PFSK-1 (cell line): ENCODE data around the gene POC5.

Experiments
- FOXP2 ChIP-seq: optimal IDR thresholded peaks from 2 replicates; pipeline ENCODE3; 2011; ENCODE audit warnings: borderline replicate concordance, control low read depth, inconsistent platforms; ENCODE audit not compliant: insufficient read depth; ENCODE audit errors: extremely low read length, extremely low read depth
- POLR2AphosphoS5 ChIP-seq: IDR thresholded peaks from 2 replicates; pipeline ENCODE4 v1.6.1; 2012; ENCODE audit warnings: low read depth, mild to moderate bottlenecking, control low read depth, low read length, moderate library complexity
- SIN3A ChIP-seq: IDR thresholded peaks from 2 replicates; pipeline ENCODE4 v1.6.1; 2012; ENCODE audit warnings: mild to moderate bottlenecking, low read length, moderate library complexity, borderline replicate concordance; ENCODE audit not compliant: insufficient read depth
- TAF1 ChIP-seq: IDR thresholded peaks from 2 replicates; pipeline ENCODE4 v1.6.1; 2012; ENCODE audit warnings: low read length, control low read depth, borderline replicate concordance; ENCODE audit not compliant: insufficient read depth
- TF ChIP-seq, protein P1 (sequence below), 2 experiments: IDR thresholded peaks; 2 replicates each; pipeline versions ENCODE4 v1.6.1 to v1.8.0; 2011 to 2012; ENCODE audit warnings: low read depth in 2 of 2, low read length in 2 of 2, control low read depth in 1 of 2, inconsistent platforms in 1 of 2, mild to moderate bottlenecking in 1 of 2, moderate library complexity in 1 of 2; ENCODE audit not compliant: insufficient read depth in 1 of 2

Gene POC5

DNA sequence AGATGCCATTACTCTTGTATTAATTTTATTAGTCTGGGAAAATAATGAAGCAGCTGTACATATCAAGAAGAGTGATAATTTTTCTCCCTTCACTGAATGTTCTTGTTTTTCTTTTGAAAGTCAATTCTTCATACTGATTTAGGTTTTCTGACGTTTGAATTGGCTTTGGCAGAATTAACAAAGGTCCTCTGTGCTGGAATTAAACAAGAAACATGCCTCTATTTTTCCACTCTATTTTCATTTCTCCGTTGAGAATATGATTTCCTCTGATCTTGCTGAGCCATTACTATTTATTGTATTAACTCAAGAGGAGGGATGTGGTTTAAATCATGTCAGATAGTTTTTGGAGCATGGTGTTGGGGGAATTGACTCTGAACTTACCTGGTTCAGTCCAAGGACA, 63.7 kb downstream of the POC5 start:
- TF ChIP-seq TAF1 (no peak), SIN3A (no peak), POLR2AphosphoS5 (no peak), FOXP2 (no peak)
- TF ChIP-seq, protein P1, sequence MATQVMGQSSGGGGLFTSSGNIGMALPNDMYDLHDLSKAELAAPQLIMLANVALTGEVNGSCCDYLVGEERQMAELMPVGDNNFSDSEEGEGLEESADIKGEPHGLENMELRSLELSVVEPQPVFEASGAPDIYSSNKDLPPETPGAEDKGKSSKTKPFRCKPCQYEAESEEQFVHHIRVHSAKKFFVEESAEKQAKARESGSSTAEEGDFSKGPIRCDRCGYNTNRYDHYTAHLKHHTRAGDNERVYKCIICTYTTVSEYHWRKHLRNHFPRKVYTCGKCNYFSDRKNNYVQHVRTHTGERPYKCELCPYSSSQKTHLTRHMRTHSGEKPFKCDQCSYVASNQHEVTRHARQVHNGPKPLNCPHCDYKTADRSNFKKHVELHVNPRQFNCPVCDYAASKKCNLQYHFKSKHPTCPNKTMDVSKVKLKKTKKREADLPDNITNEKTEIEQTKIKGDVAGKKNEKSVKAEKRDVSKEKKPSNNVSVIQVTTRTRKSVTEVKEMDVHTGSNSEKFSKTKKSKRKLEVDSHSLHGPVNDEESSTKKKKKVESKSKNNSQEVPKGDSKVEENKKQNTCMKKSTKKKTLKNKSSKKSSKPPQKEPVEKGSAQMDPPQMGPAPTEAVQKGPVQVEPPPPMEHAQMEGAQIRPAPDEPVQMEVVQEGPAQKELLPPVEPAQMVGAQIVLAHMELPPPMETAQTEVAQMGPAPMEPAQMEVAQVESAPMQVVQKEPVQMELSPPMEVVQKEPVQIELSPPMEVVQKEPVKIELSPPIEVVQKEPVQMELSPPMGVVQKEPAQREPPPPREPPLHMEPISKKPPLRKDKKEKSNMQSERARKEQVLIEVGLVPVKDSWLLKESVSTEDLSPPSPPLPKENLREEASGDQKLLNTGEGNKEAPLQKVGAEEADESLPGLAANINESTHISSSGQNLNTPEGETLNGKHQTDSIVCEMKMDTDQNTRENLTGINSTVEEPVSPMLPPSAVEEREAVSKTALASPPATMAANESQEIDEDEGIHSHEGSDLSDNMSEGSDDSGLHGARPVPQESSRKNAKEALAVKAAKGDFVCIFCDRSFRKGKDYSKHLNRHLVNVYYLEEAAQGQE (IDR thresholded peaks at IDR 0.05; ENCODE audit: insufficient read depth in 1 of 2, low read depth in 2 of 2, low read length in 2 of 2), result no peak

DNA sequence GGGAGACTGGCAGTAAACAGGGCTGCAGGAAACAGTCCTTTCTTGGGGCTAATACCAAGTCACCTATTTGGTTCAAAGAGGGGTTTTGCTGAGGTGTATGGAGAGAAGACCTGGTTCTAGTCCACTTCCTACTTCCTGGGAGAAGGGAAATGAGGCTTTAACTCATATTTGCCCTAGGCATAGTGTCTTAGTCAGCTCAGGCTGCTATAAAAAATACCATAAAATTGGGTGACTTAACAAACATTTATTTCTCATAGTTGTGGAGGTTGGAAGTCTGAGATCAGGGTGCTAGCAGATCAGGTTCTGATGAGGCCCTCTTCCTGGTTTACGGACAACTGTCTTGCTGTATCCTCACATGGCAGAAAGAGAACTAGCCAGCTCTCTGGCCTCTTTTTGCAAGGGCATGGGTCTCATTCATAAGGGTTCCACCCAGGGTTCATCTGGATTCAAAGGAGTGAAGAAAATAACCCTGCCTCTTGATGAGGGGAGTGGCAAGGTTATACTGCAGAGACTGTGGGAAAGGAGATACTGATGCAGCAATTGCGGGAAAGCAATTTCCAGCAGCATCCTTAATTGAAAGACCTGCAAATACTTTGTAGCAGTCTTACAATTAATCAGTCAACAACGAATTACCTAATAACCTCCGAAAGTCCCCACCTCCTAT, 65.5 kb downstream of the POC5 start:
- TF ChIP-seq, protein P1 (IDR thresholded peaks at IDR 0.05; ENCODE audit: insufficient read depth in 1 of 2, low read depth in 2 of 2, low read length in 2 of 2), result no peak
- TF ChIP-seq TAF1 (no peak), POLR2AphosphoS5 (no peak), FOXP2 (no peak), SIN3A (no peak)

DNA sequence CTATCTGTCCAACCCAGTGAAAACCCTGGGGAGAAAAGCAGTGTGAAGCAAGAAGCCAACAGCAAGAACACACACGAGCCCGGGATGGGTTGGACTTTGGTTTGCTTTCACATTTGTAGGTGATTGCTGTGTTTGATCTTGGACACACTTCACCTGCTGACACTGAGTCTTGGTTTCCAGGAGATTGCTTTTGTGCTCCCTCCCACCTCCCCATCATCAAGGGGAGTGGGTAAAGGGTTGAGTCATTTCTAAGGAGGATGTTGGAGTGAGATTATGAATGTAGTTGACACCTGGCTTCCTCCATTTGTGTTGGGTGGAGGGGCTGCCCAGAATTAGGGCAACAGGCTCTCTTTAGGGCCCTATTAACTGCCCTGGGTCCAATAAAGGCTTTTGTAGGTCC, 68.5 kb downstream of the POC5 start:
- TF ChIP-seq TAF1 (no peak), POLR2AphosphoS5 (no peak), FOXP2 (no peak), SIN3A (no peak)
- TF ChIP-seq, protein P1 (IDR thresholded peaks at IDR 0.05; ENCODE audit: insufficient read depth in 1 of 2, low read depth in 2 of 2, low read length in 2 of 2), result no peak

DNA sequence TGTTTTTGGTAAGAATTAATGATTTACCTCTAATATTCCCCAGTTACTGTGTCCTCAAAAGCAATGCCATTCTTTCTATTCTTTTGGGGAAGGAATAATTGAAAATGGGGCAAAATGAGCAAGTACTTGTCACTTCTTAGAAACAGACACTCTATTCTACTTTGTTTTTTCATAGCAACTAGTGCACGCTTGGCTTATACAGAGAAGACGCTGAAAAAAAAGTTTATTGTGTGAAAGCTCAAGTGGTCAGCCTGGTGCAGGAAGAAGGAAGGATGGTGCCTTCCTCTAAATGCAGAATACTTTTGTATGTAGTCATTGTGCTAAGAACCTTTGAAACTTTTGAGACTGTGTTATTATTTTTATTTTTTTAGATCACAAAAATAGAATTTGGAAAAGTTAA, 76.4 kb downstream of the POC5 start:
- TF ChIP-seq, protein P1 (IDR thresholded peaks at IDR 0.05; ENCODE audit: insufficient read depth in 1 of 2, low read depth in 2 of 2, low read length in 2 of 2), result no peak
- TF ChIP-seq TAF1 (no peak), FOXP2 (no peak), POLR2AphosphoS5 (no peak), SIN3A (no peak)
